Dedifferentiated amniotic fluid mesenchymal stem cell (primary cell): ENCODE data around the gene MOCS2.

ENCODE experiments used
- DNase-seq: peaks from one replicate; pipeline ENCODE4 v3.0.0-alpha.2; 2016; ENCODE audit errors: extremely low spot score

Gene MOCS2

DNA sequence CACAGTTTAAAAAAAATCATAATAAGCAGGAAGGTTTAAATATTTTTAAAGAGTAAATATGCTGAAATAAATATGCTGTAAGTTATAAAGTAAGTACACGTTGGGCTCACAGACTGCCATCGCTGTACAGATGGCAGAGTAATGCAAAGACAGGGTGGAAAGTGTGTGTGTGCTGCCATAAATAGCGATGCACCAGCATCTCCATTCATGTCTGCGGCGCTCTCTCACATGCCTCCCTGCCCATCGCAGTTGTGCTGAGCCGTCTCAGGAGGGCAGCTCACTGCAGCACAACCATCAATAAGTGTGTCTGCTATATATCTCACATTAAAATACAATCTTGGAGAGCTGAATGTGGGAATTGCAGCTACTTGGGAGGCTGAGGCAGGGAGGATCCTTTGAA is 14.3 kb downstream of the MOCS2 start:
- DNase-seq: no peak

GRCh38 chr5:53092242-53092641 is 17.3 kb downstream of the MOCS2 start:
- DNase-seq: no peak

DNA sequence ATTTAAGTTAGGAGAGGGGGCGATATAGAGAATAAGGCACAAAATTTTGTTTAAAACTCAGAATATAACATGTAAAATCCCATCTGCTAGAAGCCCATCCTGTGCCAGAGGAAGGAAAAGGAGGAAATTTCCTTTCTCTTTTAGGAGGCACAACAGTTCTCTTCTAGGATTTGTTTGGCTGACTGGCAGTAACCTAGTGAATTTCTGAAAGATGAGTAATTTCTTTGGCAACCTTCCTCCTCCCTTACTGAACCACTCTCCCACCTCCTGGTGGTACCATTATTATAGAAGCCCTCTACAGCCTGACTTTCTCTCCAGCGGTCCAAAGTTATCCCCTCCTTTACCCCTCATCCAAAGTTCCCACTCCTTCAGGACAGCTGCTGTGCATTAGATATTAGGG is 18.3 kb downstream of the MOCS2 start:
- DNase-seq: peak; percentile 63

GRCh38 chr5:53090229-53090628 is 19.3 kb downstream of the MOCS2 start:
- DNase-seq: no peak

DNA sequence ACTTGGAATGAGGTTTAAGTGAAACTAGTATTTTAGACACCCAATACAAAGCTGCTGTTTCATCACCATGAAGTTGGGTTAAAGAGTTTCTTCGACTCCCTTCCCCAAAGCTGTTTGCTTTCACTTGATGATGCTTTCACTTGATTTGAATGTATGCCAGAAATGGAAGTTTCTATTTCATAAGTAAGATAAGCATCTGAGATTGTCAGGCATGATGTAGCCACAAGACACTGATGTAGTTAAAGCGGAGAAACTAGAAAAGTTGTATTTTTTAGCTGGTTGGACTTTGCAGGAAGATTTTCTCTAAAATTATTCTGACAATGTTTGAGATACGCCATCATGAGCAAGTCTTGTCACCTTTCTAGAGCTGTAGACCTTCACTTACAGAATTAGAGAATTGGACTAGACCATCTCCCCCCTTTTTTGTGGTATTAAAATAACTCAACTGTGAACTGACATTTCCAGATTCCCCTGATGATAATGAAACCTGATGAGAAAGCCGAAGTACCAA is 20.0 kb downstream of the MOCS2 start:
- no peak for DNase-seq

- DNase-seq: no peak
Measured at GRCh38 chr5:53087621-53088121, 21.9 kb downstream of the MOCS2 start.

DNA sequence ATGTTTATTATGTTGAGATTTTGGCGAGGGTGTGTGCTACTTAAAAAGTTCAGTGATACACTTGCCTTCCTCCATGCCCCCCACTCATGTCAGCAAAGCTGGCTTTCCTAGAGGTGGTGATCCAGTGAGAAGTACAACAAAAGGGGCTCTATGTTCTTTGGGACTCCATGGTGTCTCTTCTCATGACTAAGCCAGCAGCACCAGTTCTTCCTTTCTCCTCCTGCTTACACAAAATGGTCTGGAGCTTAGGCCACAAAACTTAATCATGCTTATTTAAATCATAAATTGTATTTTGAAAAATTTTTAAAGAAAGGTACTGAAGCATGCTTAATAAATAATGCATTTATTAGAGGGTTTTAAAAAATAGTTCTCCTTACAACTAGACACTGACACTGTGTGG is 22.4 kb downstream of the MOCS2 start:
- no peak for DNase-seq

DNA sequence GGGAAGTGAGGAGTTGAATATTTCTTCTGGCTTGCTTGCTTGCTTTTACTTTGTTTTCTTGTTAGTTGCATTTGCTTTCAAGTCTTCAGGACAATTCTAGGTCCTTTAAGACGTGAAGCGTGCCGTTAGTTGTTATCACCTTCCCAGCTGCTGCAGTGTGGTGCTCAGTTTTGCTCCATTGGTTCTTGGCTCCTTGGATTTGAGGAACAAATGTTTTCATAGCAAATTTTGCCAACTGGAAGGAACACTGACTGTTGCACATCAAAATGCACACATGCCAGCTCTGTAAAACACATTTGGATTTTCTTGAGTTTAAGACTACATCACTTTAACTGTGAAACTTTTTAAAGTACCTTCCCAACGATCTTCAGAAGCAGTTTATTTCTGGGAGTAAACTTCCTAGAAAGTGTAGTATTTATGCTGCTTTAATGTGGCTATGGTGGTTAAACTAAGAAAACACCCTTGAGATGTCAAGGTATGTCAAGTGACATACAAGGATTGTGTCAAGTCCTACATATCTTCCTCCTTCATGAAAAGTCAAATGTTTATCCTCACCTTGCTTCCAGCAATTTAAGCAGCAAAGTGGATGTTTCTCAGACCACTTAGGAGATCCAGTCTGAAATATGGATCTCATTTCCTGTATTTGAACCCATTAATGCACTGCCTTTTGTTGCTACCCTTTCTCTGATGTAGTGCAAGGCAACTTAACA is 24.9 kb downstream of the MOCS2 start:
- no peak for DNase-seq

DNA sequence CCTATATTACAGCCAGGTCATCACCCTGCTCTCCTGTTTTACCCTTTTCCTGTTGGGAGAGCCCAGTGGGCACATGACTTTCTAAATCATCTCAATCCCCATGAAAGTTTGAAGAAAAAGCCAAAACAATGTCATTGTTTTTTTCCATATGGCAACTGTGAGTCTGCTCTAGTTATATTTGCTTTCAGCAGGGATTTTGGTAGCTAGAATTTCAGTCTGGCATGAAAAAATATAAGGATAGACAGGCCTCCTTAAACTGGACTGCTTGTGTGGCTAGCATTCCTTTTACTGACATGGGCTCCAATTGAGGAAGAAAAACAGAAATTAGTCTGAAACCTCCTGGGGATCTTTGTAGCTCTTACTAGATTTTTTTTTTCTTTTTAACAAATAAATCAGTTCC is 25.6 kb downstream of the MOCS2 start:
- no peak for DNase-seq

DNA sequence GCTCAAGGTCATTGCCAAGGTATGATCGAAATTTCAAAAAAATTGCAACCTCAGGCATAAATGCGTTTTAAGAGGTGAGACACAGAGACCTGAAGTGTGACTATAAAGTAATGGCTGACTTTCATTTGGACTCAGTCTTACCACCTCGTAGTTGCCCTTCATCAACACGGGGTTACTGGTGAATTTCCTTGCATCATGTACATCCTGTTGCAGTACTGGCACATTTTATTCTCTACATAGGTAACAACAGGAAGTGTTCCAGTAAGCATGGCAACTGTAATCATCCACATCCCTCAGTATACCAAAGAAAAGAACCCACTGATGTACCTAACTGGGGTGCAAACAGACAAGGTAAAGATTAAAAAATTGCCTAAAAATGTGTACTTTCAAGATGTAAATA is 29.3 kb downstream of the MOCS2 start:
- DNase-seq: no peak

DNA sequence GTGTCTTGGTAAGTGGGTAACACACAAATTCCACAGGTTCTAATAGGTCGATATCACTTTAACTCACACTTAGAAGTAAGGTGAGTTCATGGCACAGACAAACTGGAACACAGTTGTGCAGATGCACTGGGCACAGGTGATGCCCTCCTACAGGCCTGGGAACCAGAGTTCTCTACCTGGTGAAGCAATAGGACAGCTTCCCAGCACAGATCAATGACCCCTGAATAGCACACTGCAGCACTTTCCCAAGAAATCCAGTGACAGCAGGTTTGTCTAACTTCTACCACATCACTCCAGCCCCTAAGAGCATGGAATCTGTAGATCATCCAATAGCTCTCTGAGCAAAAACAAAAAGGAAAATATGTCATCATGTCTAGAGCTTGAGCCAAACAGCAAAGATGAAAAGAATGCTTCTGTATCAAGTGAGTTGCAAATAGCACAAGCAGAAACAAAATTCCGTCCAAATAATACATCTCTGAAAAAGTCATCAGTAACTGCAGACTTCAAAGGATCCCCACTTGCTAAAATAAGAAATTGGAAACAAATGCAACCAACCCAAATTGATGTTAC is 33.5 kb downstream of the MOCS2 start:
- no peak for DNase-seq

DNA sequence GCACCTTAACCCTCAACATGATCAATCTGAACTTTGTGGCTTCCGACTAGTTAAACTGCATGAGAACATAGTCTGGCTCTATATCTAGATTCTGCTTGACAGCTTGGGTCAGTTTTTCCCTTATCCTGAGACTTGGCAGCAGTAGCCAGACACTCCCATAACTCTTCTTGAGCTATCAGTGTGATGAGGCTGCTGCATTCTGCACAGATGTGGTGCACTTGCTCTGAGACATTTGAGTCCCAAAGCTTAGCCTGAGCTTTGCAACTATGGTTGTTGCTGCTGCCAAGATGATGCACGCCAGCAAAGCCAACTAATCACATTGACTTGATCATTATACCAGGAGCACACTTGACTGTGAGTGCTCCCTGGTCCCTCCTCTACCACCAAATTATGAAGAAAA is 36.2 kb downstream of the MOCS2 start:
- DNase-seq: no peak

DNA sequence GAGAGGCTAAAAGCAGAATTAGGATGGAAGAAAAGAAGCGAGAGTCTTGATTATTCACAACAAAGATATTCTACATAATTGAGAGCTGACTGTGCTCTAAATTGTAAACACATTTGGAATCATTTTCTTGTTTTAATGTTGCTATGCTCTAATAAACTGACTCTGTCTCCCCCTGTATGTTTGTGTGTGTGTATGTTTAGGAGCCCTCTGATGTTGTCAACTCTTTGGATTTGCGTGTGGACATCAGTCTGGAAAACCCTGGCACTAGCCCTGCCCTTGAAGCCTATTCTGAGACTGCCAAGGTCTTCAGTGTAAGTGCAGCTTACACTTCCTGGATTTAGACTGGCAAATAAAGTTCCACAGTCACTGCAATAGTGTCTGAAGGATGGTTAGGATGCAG is 37.8 kb downstream of the MOCS2 start:
- peak; percentile 51 for DNase-seq

DNA sequence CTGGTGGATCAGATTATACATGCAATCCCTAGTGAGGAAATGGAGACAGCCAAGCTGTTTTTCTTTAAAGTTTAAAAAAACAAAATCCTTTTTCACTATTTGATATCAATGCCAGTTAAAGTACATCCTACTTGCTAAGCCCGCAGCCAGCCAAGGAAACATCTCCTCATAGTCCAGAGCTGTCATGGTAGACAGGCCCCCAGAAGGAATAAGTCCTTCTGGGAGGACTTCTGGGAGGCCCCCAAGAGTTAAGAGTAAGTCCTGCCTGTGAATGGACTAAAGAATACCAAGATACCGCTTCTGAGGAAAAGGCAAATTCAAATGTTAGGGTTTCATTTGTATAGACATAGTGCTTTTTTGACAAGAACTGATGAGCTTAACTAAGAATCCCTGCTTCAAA is 38.3 kb downstream of the MOCS2 start:
- DNase-seq: no peak

GRCh38 chr5:53069626-53070025 is 39.9 kb downstream of the MOCS2 start:
- DNase-seq: no peak

DNA sequence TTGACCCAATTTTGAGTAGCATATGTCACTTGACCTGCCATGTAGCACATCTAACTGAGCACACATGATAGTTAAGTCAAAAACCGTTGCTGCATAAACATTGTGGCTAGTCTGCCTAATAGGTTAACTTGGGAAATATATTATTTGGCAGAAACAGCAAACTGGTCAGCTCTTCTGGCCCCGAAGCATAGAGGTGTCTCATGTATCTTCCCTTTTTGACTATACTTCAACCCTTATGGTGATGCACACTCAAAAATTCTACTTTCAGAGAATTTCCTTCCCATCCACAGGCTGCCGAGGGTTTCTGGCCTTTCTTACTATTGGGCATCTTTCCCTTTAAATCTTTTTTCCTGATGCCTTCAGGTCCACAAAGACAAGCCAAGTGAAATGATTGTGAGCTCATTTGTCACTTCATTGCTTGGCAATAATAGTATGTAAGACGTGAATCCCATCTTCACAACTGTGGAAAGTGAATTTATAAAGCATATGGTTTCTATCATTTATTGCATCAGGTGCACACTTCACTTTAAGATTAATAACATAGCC is 41.2 kb downstream of the MOCS2 start:
- no peak for DNase-seq

DNA sequence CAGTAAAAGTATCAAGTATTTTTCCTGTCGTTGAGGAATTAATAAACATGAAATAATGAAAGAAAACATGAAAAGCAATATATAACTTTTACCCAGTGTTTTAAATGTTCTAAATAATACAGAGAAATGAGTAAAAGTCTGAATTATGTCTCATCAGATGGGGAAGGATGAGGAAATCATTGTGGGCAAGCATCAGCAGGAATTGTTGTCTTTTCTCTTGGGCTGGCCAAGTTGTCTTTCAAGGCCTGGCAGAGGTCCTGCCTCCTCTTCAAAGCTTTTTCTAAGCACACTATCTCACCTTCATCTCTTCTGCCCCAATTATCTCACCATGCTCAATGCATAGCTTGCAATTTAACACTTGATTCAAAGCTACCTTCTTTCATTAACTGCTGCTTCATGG is 41.9 kb downstream of the MOCS2 start:
- DNase-seq: no peak

GRCh38 chr5:53066088-53066487 is 43.5 kb downstream of the MOCS2 start:
- no peak for DNase-seq

- no peak for DNase-seq
Measured at GRCh38 chr5:53063791-53064190, 45.8 kb downstream of the MOCS2 start.

DNA sequence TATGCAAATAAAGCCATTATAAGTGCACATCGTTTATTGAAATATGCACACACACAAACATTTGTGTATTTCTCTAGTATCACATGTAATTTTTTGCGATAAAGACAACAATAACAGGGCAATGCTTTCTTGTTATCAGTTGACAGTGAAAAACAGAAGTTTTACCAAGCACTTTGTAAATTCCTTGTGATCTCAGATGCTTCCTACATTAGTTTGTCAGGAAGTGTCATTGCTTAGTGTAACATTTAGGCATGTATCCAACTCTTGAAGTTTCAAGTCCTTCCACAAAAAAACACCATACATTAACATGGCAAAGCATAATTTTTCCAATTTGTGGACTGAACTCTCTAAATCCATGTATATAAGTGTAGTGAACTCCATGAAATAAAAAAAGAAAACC is 46.4 kb downstream of the MOCS2 start:
- no peak for DNase-seq

DNA sequence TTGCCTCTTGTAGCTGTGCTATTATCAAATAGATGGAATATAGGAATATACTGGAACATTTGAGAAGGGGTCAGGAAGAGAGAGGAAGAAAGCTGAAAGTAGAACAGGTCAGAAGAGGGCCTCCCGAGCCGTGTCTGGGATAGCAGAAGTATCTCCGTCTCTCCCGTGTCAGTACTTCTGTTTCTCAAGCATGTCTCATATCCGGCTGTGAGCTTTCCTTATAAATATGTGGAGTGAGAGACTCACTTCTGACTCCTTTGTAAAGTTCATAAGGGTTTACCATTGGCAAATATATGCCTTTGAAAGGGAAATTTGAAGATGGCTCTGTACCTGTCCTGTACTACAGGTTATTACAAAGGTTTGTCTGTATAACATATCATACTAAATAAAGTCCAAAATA is 50.3 kb downstream of the MOCS2 start:
- DNase-seq: no peak

GRCh38 chr5:53055365-53055764 is 54.2 kb downstream of the MOCS2 start:
- no peak for DNase-seq

- DNase-seq: no peak
Measured at GRCh38 chr5:53053364-53053763, 56.2 kb downstream of the MOCS2 start.
